HG03196 (cell line): ENCODE data around the gene OR7G2.
"Not testable (repeated sequence)": the region's sequence is repeated elsewhere in the genome, so short reads cannot be mapped to it uniquely, and the experiment has no call there.

Source experiments
- ATAC-seq: cut with Tn5 transposase; IDR thresholded peaks from one replicate; pipeline ENCODE4 v1.9.1; 2021; ENCODE audit not compliant: unreplicated experiment

OR7G2 gene

DNA sequence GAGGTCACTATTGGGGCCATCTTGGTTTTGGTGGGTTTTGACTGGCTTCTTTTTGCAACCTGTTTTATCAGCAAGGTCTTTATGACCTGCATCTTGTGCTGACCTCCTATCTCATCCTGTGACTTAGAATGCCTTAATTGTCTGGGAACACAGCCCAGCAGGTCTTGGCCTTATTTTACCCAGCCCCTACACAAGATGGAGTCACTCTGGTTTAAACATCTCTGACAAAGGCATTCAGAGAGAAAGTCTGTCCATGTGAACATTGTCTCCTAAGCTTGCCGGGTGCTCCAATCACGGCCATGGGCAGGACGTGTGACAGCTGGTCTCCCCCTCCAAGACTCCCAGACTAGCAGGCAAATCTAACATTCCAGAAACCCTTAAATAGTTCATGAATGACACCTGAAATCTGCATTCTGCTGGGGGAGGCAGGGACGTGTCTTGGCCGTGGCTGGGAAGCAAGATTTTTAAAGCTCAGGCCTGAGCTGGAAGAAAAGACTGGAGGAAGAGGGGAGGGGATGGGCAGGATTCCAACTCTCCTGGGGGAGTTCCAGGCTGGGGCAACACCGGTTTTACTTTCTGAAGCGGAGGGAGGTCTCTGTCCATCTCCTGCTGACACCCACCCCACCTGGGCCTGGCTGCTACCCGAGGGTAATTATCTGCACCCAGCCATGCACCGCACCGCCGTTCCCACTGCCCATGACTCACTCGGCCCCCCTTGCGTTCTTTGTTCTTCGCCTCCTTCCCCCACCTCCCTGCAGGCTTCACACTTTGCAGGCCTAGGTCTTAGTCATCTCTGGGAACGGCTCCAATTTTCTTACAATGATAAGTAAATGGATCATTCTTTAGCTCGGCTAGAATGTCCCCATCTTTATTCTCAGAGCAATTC lies 32.0 kb downstream of the OR7G2 start:
- ATAC-seq = no peak

DNA sequence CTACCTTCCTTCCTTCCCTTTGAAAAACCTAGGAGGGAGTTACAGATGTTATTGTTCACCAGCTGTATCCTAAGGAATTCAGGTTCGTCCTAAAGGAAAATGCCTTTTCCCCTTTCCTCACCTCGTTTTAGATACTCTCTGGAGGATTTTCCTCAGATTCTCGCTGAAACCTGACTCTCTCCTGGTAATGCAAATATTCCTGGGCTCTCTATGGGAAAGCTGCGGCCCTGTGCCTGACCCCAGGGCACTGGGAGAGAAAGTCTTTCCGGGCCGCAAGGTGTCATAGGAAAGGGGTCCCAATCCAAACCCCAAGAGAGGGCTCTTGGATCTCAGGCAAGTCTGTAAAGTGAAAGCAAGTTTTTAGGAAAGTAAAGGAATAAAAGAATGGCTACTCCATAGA lies 33.5 kb downstream of the OR7G2 start:
- no peak for ATAC-seq

DNA sequence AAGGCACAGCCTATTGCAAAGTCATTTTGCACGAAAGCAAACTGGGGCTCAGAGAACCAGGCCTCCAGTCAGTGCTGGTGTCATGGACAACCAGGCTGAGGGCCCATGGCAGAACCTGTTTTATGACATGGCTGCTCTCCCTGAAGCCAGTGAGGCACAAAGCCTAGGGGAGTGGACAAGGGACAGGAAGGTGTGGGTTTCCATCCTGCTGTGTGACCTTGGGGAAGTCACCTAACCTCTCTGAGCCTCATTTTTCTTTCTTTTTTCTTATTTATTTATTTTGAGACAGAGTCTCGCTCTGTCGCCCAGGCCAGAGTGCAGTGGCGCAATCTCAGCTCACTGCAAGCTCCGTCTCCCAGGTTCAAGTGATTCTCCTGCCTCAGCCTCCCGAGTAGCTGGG lies 35.6 kb downstream of the OR7G2 start:
- ATAC-seq = not testable (repeated sequence)

DNA sequence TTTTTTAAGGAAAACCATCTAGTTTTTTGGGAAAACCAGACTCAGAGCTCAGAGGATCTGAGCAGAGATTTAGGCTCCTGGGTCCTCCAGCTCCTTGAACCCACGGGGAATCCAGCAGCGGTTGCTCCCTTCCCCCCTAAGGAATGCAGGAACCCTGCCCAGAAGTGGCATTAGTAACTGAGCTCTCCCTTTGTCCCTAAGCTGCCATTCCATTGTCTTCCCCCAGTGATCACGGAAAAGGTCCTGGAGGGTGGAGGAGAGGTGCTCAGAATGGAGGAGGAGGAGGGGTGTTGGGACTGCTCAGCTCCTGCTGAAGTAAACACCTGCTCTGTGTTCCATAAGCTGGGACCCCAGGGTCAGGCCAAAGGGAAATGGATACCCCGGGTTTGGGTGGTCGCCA lies 37.2 kb downstream of the OR7G2 start:
- ATAC-seq = no peak

DNA sequence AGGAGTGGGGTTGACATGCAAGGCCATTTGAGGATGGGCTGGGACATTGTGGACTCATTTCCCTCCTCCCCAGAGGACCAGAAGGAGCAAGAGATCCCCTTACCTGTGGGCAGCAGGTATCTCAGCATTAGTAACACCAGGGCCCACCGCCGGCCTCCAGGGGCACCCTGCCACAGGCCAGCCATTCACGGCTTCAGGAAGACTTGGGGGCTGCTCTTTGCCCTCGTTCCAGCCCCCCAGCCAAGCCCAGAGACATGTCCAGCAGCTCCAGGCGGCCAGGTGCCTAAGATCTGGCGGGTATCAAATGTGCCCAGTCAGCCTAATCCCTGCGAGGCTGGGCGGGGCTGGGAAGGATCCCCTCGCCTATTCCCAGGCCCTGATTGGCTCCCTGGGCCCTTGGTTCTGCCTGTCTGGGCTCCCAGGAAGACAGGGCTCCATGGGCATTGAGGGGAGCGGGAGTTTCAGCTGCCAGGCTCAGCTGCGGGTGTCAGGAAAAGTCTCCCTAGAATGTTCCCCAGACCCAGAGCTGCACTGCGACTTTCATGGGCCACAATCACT lies 41.7 kb downstream of the OR7G2 start:
- ATAC-seq = no peak

DNA sequence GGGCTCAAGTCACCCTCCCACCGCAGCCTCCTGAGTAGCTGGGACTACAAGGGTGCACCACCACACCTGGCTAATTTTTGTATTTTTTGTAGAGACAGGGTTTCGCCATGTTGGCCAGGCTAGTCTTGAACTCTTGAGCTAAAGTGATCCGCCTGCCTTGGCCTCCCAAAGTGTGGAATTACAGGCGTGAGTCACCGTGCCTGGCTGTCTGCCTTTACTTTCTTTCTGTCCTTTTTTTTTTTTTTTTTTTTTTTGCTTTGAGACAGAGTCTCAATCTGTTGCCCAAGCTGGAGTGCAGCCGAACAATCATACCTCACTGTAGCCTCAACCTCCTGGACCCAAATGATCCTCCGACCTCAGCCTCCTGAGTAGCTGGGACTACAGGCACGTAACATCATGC lies 45.4 kb downstream of the OR7G2 start:
- ATAC-seq = no peak

DNA sequence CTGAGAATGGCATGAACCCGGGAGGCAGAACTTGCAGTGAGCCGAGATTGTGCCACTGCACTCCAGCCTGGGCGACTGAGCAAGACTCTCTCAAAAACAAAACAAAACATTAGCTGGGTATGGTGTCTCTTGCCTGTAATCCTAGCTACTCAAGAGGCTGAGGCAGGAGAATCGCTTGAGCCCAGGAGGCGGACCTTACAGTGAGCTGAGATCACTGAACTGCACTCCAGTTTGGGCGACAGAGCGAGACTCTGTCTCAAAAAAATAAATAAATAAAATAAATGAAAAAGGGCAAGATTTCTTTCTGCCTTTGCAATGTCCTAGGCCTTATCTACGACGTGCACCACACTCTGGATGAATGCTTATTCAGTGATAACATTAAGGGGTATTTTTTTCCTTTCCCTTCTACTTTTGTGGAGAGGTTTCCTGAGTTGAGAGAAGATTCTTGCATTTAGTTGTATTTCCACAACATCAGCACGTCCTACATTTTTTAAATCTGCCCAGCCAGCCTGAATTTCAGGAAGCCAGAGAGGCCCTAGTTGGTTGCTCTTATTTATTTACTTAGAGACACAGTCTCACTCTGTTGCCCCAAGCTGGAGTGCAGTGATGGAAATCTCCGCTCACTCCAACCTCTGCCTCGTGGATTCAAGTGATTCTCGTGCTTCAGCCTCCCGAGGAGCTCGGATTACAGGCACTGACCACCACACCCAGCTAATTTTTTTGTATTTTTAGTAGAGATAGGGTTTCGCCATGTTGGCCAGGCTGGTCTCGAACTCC lies 46.5 kb downstream of the OR7G2 start:
- no peak for ATAC-seq

DNA sequence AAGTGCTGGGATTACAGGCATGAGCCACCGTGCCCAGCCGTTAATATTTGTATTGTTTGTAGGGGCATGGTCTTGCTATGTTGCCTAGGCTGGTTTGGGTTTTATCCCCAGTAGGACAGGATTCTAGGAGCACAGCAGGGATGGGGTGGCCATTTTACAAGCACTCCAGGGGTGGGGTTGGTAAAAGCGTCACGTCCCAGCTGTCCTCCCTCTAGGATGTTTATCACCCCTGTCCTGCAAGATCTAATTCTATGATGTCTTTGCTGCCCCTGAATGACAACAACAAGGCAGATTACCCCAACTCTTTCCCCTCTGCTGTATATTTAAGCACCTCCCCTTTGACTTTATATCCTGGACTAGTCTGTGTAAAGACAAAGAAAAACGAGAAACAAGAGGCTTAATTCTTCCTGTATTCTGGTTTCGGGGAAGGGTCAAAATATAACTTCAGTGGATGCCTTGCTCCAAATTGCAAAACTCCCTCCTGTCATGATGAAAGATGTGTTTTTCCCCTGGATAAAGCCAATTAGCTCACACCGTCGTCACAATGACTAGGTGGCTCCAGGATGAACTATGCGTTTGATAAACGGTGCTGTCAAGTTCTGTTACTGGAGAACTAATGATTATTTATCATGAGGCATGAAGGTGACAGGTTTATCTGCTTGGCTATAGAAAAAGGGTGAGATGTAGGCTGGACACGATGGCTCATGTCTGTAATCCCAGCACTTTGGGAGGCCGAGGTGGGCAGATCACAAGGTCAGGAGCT lies 48.2 kb downstream of the OR7G2 start:
- no peak for ATAC-seq

DNA sequence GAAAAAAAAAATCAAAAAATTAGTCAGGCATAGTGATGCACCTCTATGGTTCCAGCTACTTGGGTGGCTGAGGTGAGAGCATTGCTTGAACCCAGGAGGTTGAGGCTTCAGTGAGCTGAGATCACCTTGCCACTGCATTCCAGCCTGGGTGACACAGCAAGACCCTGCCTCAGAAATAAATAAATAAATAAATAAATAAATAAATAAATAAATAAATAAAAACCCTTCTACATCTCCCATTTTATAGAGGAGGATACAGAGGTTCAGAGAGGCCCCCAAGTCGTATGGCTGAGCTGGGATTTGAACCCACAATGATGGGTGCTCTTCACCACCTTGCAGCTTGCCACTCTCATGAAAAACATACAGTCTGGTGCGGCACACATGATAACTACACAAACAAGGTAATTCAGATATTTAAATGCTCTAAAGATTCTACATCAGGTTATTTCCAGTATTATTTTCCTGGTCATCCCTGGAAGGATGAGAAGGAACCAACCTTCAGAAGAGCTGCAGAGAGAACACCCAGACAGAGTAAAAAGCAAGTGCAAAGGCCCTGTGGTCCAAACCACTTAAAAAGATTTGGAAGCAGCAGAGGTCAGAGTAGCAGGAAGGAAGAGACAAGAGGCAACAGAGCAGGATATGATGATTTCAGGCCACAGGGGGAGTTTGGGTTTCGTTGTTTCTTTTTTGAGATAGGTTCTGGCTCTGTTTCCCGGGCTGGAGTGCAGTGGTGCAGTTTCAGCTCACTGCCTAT lies 49.6 kb downstream of the OR7G2 start:
- no peak for ATAC-seq

DNA sequence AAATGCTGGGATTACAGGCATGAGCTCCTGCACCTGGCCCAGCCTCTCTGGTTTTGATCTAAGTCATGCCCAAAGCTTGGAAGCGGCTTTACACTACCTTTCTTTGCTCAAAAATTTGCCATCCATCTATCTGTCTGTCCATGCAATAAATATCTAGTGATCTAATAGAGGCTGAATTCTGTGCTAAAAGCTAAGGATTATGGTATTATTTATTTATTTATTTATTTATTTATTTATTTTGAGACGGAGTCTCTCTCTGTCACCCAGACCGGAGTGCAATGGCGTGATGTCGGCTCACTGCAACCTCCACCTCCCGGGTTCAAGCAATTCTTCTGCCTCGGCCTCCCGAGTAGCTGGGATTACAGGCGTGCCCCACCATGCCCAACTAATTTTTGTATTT lies 51.1 kb downstream of the OR7G2 start:
- ATAC-seq = not testable (repeated sequence)

DNA sequence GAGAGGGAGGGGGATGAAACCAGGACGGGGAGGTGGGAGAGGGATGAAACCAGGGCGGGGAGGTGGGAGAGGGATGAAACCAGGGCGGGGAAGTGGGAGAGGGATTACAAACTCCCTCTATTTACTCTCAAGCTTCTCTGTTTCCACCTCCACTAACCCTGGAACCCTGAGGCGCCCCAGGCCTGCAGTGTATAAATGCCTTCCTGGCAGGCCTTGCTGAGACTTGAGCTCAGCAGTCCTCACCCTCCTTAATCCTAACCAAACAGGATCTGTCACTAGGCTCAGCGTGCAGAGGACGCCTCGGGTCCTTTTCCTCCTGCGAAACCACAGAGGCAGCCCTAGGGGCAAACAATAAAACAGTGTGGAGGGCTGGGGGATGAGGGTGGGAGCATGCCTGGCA lies 52.5 kb downstream of the OR7G2 start:
- ATAC-seq = no peak

DNA sequence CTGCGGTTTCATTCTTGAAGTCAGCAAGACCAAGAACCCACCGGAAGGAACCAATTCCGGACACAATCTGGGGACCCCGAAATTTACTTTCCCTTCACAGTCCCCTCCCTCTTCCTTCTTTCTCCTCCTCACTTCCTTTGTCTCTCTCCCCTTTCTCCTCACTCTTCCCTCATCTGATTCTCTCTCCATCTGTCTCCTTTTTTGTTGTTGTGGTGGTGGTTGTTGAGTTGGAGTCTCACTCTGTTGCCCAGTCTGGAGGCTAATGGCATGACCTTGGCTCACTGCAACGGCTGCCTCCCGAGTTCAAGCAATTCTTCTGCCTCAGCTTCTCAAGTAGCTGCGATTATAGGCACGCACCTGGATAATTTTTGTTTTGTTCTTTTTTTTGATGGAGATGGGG lies 53.1 kb downstream of the OR7G2 start:
- ATAC-seq = no peak

DNA sequence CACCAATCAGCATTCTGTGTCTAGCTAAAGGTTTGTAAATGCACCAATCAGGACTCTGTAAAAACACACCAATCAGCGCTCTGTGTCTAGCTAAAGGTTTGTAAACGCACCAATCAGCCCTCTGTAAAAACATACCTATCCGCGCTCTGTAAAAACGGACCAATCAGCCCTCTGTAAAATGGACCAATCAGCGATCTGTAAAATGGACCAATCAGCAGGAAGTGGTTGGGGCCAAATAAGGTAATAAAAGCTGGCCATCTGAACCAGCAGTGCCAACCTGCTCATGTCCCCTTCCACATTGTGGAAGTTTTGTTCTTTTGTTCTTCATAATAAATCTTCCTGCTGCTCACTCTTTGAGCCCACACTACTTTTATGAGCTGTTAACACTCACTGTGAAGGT lies 53.6 kb downstream of the OR7G2 start:
- ATAC-seq = not testable (repeated sequence)

DNA sequence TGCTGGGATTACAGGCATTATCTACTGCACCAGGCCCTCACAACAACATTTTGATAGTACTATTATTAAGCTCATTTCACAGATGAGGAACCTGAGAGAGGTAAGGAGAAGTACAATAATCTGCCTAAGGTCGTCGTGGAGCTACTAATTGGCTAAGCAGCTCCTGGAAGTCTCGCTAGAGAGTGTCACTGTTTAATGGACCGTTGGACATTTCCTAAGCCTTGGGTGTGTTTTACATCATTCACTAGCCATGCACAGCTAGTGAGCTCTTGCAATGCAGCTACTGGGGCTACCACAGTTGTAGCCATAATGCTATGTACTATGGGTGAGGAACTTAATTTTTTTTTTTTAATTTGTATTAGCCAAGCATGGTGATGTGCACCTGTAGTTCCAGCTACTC lies 54.4 kb downstream of the OR7G2 start:
- ATAC-seq = no peak
